HG03378 (cell line): Measurements from ENCODE around the gene INPP5A.
"Not testable (repeated sequence)": the region's sequence is repeated elsewhere in the genome, so short reads cannot be mapped to it uniquely, and the experiment has no call there.

Source experiments
- ATAC-seq: cut with Tn5 transposase; IDR thresholded peaks from one replicate; pipeline ENCODE4 v1.9.1; 2021; ENCODE audit warnings: mild to moderate bottlenecking, moderate library complexity; ENCODE audit not compliant: unreplicated experiment

INPP5A gene

GRCh38 chr10:132537684-132538001 is at the start of gene INPP5A:
INPP5A (plus strand) TSS chr10:132537787; CDS start chr10:132538097, 310 bp downstream.
- ATAC-seq = no peak

GRCh38 chr10:132488231-132488821 is 49.3 kb upstream of the INPP5A start:
- ATAC-seq = no peak

- ATAC-seq = no peak
Observed at GRCh38 chr10:132489053-132489703, 48.4 kb upstream of the INPP5A start.

- ATAC-seq = no peak
Observed at GRCh38 chr10:132489704-132490534, 47.7 kb upstream of the INPP5A start.

- ATAC-seq = not testable (repeated sequence)
Observed at GRCh38 chr10:132491534-132491933, 46.1 kb upstream of the INPP5A start.

GRCh38 chr10:132492323-132493025 is 45.1 kb upstream of the INPP5A start:
- ATAC-seq = no peak

GRCh38 chr10:132493246-132493755 is 44.3 kb upstream of the INPP5A start:
- ATAC-seq = no peak

- no peak for ATAC-seq
Observed at GRCh38 chr10:132493756-132494290, 43.8 kb upstream of the INPP5A start.

- ATAC-seq = no peak
Observed at GRCh38 chr10:132494866-132495630, 42.5 kb upstream of the INPP5A start.

- no peak for ATAC-seq
Observed at GRCh38 chr10:132496360-132497062, 41.1 kb upstream of the INPP5A start.

- ATAC-seq = no peak
Observed at GRCh38 chr10:132497063-132497680, 40.4 kb upstream of the INPP5A start.

GRCh38 chr10:132497861-132498561 is 39.6 kb upstream of the INPP5A start:
- no peak for ATAC-seq

GRCh38 chr10:132498562-132499366 is 38.8 kb upstream of the INPP5A start:
- ATAC-seq = no peak

GRCh38 chr10:132499367-132499685 is 38.3 kb upstream of the INPP5A start:
- no peak for ATAC-seq

- ATAC-seq = no peak
Observed at GRCh38 chr10:132500781-132501415, 36.7 kb upstream of the INPP5A start.

- no peak for ATAC-seq
Observed at GRCh38 chr10:132502544-132503300, 34.9 kb upstream of the INPP5A start.
